H9 (cell line): ENCODE data around the gene EGFR. TPM values are rescaled to one million over a fixed set of nuclear protein-coding genes. Genes with fewer than 3 reads are reported as not detected.
A peak's percentile ranks its signal among the peaks of the same experiment; 100 is the strongest.

Experiments
- DNase-seq: peaks from one replicate; pipeline ENCODE4 v3.0.0-alpha.2; 2017
- H2AFZ ChIP-seq: one replicate; pipeline ENCODE4 v1.6.1; 2013; ENCODE audit warnings: mild to moderate bottlenecking, low read length, control low read depth, moderate library complexity
- H2AK5ac ChIP-seq: 2 replicates; pipeline ENCODE4 v1.6.1; 2013; ENCODE audit warnings: low read length, control low read depth, mixed read lengths; ENCODE audit not compliant: insufficient read length
- H2BK120ac ChIP-seq: one replicate; pipeline ENCODE4 v1.6.1; 2013; ENCODE audit warnings: low read depth, mild to moderate bottlenecking, low read length, control low read depth, inconsistent platforms; ENCODE audit not compliant: poor library complexity, severe bottlenecking
- H2BK12ac ChIP-seq: 2 replicates; pipeline ENCODE4 v1.6.1; 2013; ENCODE audit warnings: low read length, control low read depth, mixed read lengths, low read depth; ENCODE audit not compliant: insufficient read length
- H2BK15ac ChIP-seq: 2 replicates; pipeline ENCODE4 v1.6.1; 2013; ENCODE audit warnings: low read depth, low read length, control low read depth
- H2BK20ac ChIP-seq: one replicate; pipeline ENCODE4 v1.6.1; 2013; ENCODE audit warnings: low read depth, mild to moderate bottlenecking, low read length, control low read depth, inconsistent platforms; ENCODE audit not compliant: poor library complexity, severe bottlenecking
- H2BK5ac ChIP-seq: 2 replicates; pipeline ENCODE4 v1.6.1; 2013; ENCODE audit warnings: low read length, control low read depth, mixed read lengths; ENCODE audit not compliant: insufficient read length
- H3K14ac ChIP-seq: 2 replicates; pipeline ENCODE4 v1.6.1; 2013; ENCODE audit warnings: low read length, control low read depth; ENCODE audit not compliant: insufficient read depth
- H3K18ac ChIP-seq: 2 replicates; pipeline ENCODE4 v1.6.1; 2013; ENCODE audit warnings: low read depth, mild to moderate bottlenecking, mixed read lengths, low read length, control low read depth; ENCODE audit not compliant: insufficient read length
- H3K23ac ChIP-seq: 2 replicates; pipeline ENCODE4 v1.6.1; 2013; ENCODE audit warnings: low read length, control low read depth, mixed read lengths, low read depth; ENCODE audit not compliant: insufficient read length
- H3K23me2 ChIP-seq: 2 replicates; pipeline ENCODE4 v1.6.1; 2013; ENCODE audit warnings: low read depth, mild to moderate bottlenecking, mixed read lengths, low read length, control low read depth; ENCODE audit not compliant: insufficient read length, poor library complexity, severe bottlenecking
- H3K27ac ChIP-seq: 2 replicates; pipeline ENCODE4 v1.5.1; 2013; ENCODE audit warnings: low read length, control low read depth, mixed read lengths, low read depth; ENCODE audit not compliant: insufficient read length
- H3K27me3 ChIP-seq: 2 replicates; pipeline ENCODE4 v1.6.1; 2013; ENCODE audit warnings: low read length, control low read depth, inconsistent platforms; ENCODE audit not compliant: insufficient read depth
- H3K4ac ChIP-seq: 2 replicates; pipeline ENCODE4 v1.6.1; 2013; ENCODE audit warnings: low read depth, mild to moderate bottlenecking, control low read depth, inconsistent platforms, low read length, moderate library complexity
- H3K4me1 ChIP-seq: 2 replicates; pipeline ENCODE4 v1.6.1; 2013; ENCODE audit warnings: low read length, control low read depth, inconsistent platforms; ENCODE audit not compliant: insufficient read depth
- H3K4me2 ChIP-seq: 2 replicates; pipeline ENCODE4 v1.6.1; 2013; ENCODE audit warnings: low read length, control low read depth, mixed read lengths; ENCODE audit not compliant: insufficient read length, insufficient read depth
- H3K56ac ChIP-seq: 2 replicates; pipeline ENCODE4 v1.6.1; 2013; ENCODE audit warnings: low read depth, mild to moderate bottlenecking, mixed read lengths, low read length, control low read depth; ENCODE audit not compliant: insufficient read length
- H3K79me1 ChIP-seq: 2 replicates; pipeline ENCODE4 v1.6.1; 2013; ENCODE audit warnings: low read depth, mild to moderate bottlenecking, moderate library complexity, low read length, control low read depth, inconsistent platforms; ENCODE audit not compliant: insufficient read depth, poor library complexity, severe bottlenecking
- H3K79me2 ChIP-seq: 2 replicates; pipeline ENCODE4 v1.6.1; 2013; ENCODE audit warnings: low read length, control low read depth, inconsistent platforms; ENCODE audit not compliant: insufficient read depth
- H3K9ac ChIP-seq: 2 replicates; pipeline ENCODE4 v1.6.1; 2013; ENCODE audit warnings: low read length, control low read depth, mixed read lengths; ENCODE audit not compliant: insufficient read length; ENCODE audit errors: extremely low read depth
- H3K9me3 ChIP-seq: one replicate; pipeline ENCODE4 v1.6.1; 2013; ENCODE audit warnings: low read depth, low read length, inconsistent platforms; ENCODE audit not compliant: control insufficient read depth
- H3T11ph ChIP-seq: one replicate; pipeline ENCODE4 v1.6.1; 2013; ENCODE audit warnings: mild to moderate bottlenecking, low read length, control low read depth, inconsistent platforms
- H4K20me1 ChIP-seq: one replicate; pipeline ENCODE4 v1.6.1; 2013; ENCODE audit not compliant: control insufficient read depth, insufficient read length, insufficient read depth
- H4K5ac ChIP-seq: 2 replicates; pipeline ENCODE4 v1.6.1; 2013; ENCODE audit warnings: low read depth, mild to moderate bottlenecking, mixed read lengths, low read length, control low read depth; ENCODE audit not compliant: insufficient read length
- H4K8ac ChIP-seq: replicated peaks from 2 replicates; pipeline ENCODE4 v1.6.1; 2013; ENCODE audit warnings: low read length, control low read depth, mixed read lengths, low read depth; ENCODE audit not compliant: insufficient read length
- H4K91ac ChIP-seq: 2 replicates; pipeline ENCODE4 v1.6.1; 2013; ENCODE audit warnings: low read depth, mild to moderate bottlenecking, moderate library complexity, mixed read lengths, low read length, control low read depth; ENCODE audit not compliant: insufficient read length
- H3K27ac Mint-ChIP-seq, 3 experiments: 2 replicates in 2 of 3; 3 replicates in 1 of 3; pipeline ENCODE4 v1.8.0; 2020 to 2021; ENCODE audit warnings: mixed read lengths in 3 of 3, mild to moderate bottlenecking in 1 of 3, moderate library complexity in 1 of 3
- H3K27me3 Mint-ChIP-seq: 2 replicates; pipeline ENCODE4 v1.8.0; 2021; ENCODE audit warnings: low read depth, mild to moderate bottlenecking, moderate library complexity, mixed read lengths
- H3K36me3 Mint-ChIP-seq, 3 experiments: 2 replicates in 2 of 3; 3 replicates in 1 of 3; pipeline ENCODE4 v1.8.0; 2020 to 2021; ENCODE audit warnings: low read depth in 3 of 3, mixed read lengths in 3 of 3; ENCODE audit not compliant: insufficient read depth in 1 of 3
- H3K4me1 Mint-ChIP-seq, 2 experiments: 2 replicates each; pipeline ENCODE4 v1.8.0; 2020; ENCODE audit warnings: mixed read lengths in 2 of 2
- H3K4me3 Mint-ChIP-seq, 2 experiments: 2 replicates in 1 of 2; 3 replicates in 1 of 2; pipeline ENCODE4 v1.8.0; 2020 to 2021; ENCODE audit warnings: mild to moderate bottlenecking in 2 of 2, mixed read lengths in 2 of 2, moderate library complexity in 1 of 2
- H3K9me3 Mint-ChIP-seq, 2 experiments: 2 replicates in 1 of 2; 3 replicates in 1 of 2; pipeline ENCODE4 v1.8.0; 2020; ENCODE audit warnings: mild to moderate bottlenecking in 2 of 2, mixed read lengths in 2 of 2, moderate library complexity in 1 of 2
- CTCF ChIP-seq: fragments of 200-600 bp; sonication (generic); conservative IDR thresholded peaks from 3 replicates; pipeline ENCODE4 v1.8.0; 2021; ENCODE audit warnings: antibody characterized with exemption, mild to moderate bottlenecking
- WGBS: extraction: QIAGEN DNeasy Blood & Tissue Kit; methylation state at CpG from one replicate; pipeline ENCODE4 v1.1.7; 2013; ENCODE audit warnings: missing lambda C conversion rate, low lambda C conversion rate, mixed read lengths; ENCODE audit not compliant: insufficient read length; ENCODE audit errors: extremely low coverage; 5-methylcytosine and 5-hydroxymethylcytosine counted together
- total RNA-seq: library from RNA; stranded (reverse); gene quantifications from 2 replicates; pipeline ENCODE4 v1.2.1, GENCODE V29; 2021

EGFR gene
- total RNA-seq, 1 experiment from 2014 or later, result 3.3 TPM

- H4K5ac ChIP-seq, result no peak overlapping the region
- H3K4me3 Mint-ChIP-seq, result peak overlapping the region; percentile 76 to 88
- H3T11ph ChIP-seq, result no peak overlapping the region
- H3K9me3 Mint-ChIP-seq, result peaks cover 4% of the 10 kb centered on the region in 2 experiments; a peak in 3 of 5 replicates
- peaks cover 17% of the 10 kb centered on the region for H3K23me2 ChIP-seq
- H3K27me3 ChIP-seq, result peaks cover 21% of the 10 kb centered on the region; the same call in 1 of the 2 replicates
- no peaks in the 10 kb centered on the region for H3K9me3 ChIP-seq
- H3K4me2 ChIP-seq, result peak overlapping the region; percentile 54
- no peak overlapping the region for H3K27ac ChIP-seq
- DNase-seq, result peak; percentile 84
- no peak overlapping the region for H3K56ac ChIP-seq
- no peaks in the 10 kb centered on the region; a peak in 1 of 7 replicates for H3K36me3 Mint-ChIP-seq
- no peak overlapping the region; the same call in 1 of the 2 replicates for H2BK15ac ChIP-seq
- TF ChIP-seq CTCF, result peak; percentile 95
- H3K79me1 ChIP-seq, result no peaks in the 10 kb centered on the region
- H4K91ac ChIP-seq, result no peak overlapping the region
- H2AK5ac ChIP-seq, result no peak overlapping the region
- H3K79me2 ChIP-seq, result no peaks in the 10 kb centered on the region
- H3K4me1 ChIP-seq, result no peaks in the 10 kb centered on the region
- H2AFZ ChIP-seq, result peak overlapping the region; percentile 97
- peaks cover 2% of the 10 kb centered on the region for H4K20me1 ChIP-seq
- no peak overlapping the region for H2BK120ac ChIP-seq
- no peak overlapping the region for H3K23ac ChIP-seq
- peak overlapping the region in 1 of 3 experiments; percentile 67; a peak in 1 of 7 replicates for H3K27ac Mint-ChIP-seq
- no peak overlapping the region for H2BK20ac ChIP-seq
- peak overlapping the region; percentile 94 for H3K14ac ChIP-seq
- no CpG with 5 or more reads among the region's 80 CpGs for WGBS
- no peak overlapping the region for H2BK5ac ChIP-seq
- H3K9ac ChIP-seq, result peak overlapping the region; percentile 57
- no peak overlapping the region for H2BK12ac ChIP-seq
- no peak overlapping the region for H4K8ac ChIP-seq
- peaks cover 64% of the 10 kb centered on the region for H3K27me3 Mint-ChIP-seq
- H3K4me1 Mint-ChIP-seq, result peaks cover 7 to 12% of the 10 kb centered on the region in 2 experiments
- H3K18ac ChIP-seq, result peak overlapping the region; percentile 74
- H3K4ac ChIP-seq, result no peak overlapping the region
These were observed 236.0 kb downstream of the EGFR start for GRCh38 chr7:55254596-55255495.
